ENCODE measurements around the gene COL24A1. TPM values are rescaled to one million over a fixed set of nuclear protein-coding genes. Genes with fewer than 3 reads are reported as not detected.

Gene COL24A1
- total and polyA plus RNA-seq, 2 of the 8 experiments (the other 6 are each of a cell fraction or from before 2014, with no cell fraction given): 0.23 to 1.1 TPM

DNA sequence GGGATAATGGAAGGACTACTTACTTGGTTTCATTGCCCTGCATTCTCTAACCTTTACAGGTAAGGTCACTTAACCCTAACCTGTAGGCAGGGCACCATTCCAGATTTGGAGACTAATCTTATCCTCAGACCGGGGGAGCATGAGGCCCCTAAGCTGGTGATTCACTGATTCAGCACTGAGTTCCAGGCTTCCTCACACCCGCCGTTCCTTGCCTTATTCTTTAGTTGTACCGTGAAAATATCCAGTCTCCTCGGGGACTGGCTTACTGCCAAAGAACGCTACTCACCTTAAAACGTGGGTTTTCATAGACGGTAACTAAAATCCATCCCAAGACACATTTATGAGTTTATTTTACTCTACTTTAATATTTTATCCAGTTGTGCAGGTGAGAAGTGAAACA, 44.3 kb upstream of the COL24A1 start:
- Histone ChIP-seq H3K18ac (ENCODE audit: extremely low read depth, low read length) (no peak overlapping the region), H2BK20ac (ENCODE audit: low read length) (no peak overlapping the region), H3K4ac (replicated peaks; ENCODE audit: insufficient read length, low read depth, low read length) (no peak overlapping the region), H2BK15ac (ENCODE audit: low read length) (no peak overlapping the region), H3K4me1 (replicated peaks in 1 of 4; ENCODE audit: control insufficient read depth in 3 of 4, insufficient read depth in 4 of 4, low read length in 3 of 4) (no peaks in the 10 kb centered on the region), H3K14ac (ENCODE audit: insufficient read length) (no peak overlapping the region), H3K4me3 (ENCODE audit: extremely low read depth in 1 of 4, insufficient read depth in 2 of 4, low read depth in 3 of 4, low read length in 4 of 4) (no peak overlapping the region), H4K8ac (ENCODE audit: extremely low read depth, insufficient read depth, low read length) (no peak overlapping the region), H2AK5ac (ENCODE audit: low read depth, low read length) (no peak overlapping the region), H2BK5ac (ENCODE audit: low read depth, low read length) (no peak overlapping the region), H3K79me2 (ENCODE audit: control insufficient read depth in 1 of 2, insufficient read depth in 2 of 2, low read length in 2 of 2) (no peaks in the 10 kb centered on the region), H2BK120ac (replicated peaks; ENCODE audit: low read depth, low read length) (no peak overlapping the region), H4K91ac (replicated peaks; ENCODE audit: insufficient read length, low read length) (no peak overlapping the region), H3K36me3 (ENCODE audit: control insufficient read depth in 2 of 4, insufficient read depth in 4 of 4, low read length in 3 of 4) (no peaks in the 10 kb centered on the region), H4K5ac (ENCODE audit: insufficient read length, low read depth, low read length) (no peak overlapping the region), H3K56ac (replicated peaks; ENCODE audit: insufficient read length, low read depth, low read length) (no peak overlapping the region), H3K27ac (ENCODE audit: low read depth, low read length) (no peak overlapping the region), H3K27me3 (replicated peaks in 1 of 4; ENCODE audit: control insufficient read depth in 3 of 4, extremely low read depth in 1 of 4, insufficient read depth in 3 of 4, low read length in 3 of 4) (no peaks in the 10 kb centered on the region), H3K23me2 (ENCODE audit: low read depth, low read length) (no peaks in the 10 kb centered on the region), H2AFZ (ENCODE audit: low read length) (no peak overlapping the region), H4K20me1 (replicated peaks in 1 of 2; ENCODE audit: control insufficient read depth in 1 of 2, insufficient read depth in 2 of 2, low read length in 2 of 2) (peaks cover 0 to 2% of the 10 kb centered on the region in 2 experiments), H2BK12ac (ENCODE audit: low read depth, low read length) (no peak overlapping the region), H3K9ac (replicated peaks in 1 of 4; ENCODE audit: extremely low read depth in 1 of 4, low read depth in 3 of 4, low read length in 3 of 4) (no peak overlapping the region), H3K9me3 (ENCODE audit: insufficient read depth in 2 of 2, low read depth in 1 of 2, low read length in 1 of 2) (no peaks in the 10 kb centered on the region), H3K23ac (ENCODE audit: insufficient read length) (no peak overlapping the region), H3K4me2 (ENCODE audit: insufficient read depth in 1 of 2, low read depth in 2 of 2, low read length in 2 of 2) (no peak overlapping the region), H3K79me1 (ENCODE audit: low read depth, low read length) (no peaks in the 10 kb centered on the region)
- ChIA-PET POLR2A (ENCODE audit: partially characterized antibody) (no interaction called here), CTCF (ENCODE audit: partially characterized antibody) (no interaction called here)
- TF ChIP-seq TEAD4 (IDR thresholded peaks at IDR 0.05; ENCODE audit: low read depth, low read length) (no peak), CREB1 (IDR thresholded peaks at IDR 0.05) (no peak), ZNF274 (IDR thresholded peaks at IDR 0.05; ENCODE audit: borderline replicate concordance, extremely low read depth, low read length) (no peak), POLR2AphosphoS5 (IDR thresholded peaks at IDR 0.05; ENCODE audit: low read depth, low read length) (no peak), SIX5 (IDR thresholded peaks at IDR 0.05; ENCODE audit: low read depth, low read length) (no peak), SIN3A (conservative IDR thresholded peaks at IDR 0.05 in 1 of 2, IDR thresholded peaks at IDR 0.05 in 1 of 2; ENCODE audit: low read depth in 1 of 2, low read length in 2 of 2) (no peak), KDM4A (IDR thresholded peaks at IDR 0.05; ENCODE audit: low read depth, low read length, severe bottlenecking) (no peak), RXRA (IDR thresholded peaks at IDR 0.05; ENCODE audit: insufficient read depth, low read depth, low read length) (no peak), CTBP2 (IDR thresholded peaks at IDR 0.05; ENCODE audit: borderline replicate concordance, insufficient read depth, insufficient read length, low read length) (no peak)
- DNase-seq (ENCODE audit: low read depth in 1 of 2, low spot score in 2 of 2): no peak
- 85% methylated on average over 8 of the region's 8 CpGs; no CpG with 5 or more reads in 1 of the 2 experiments for WGBS, 2 experiments (ENCODE audit: extremely low coverage in 1 of 2, insufficient coverage in 1 of 2, insufficient read length in 1 of 2, insufficient replicate concordance in 2 of 2, low coverage in 1 of 2, low lambda C conversion rate in 2 of 2, missing lambda C conversion rate in 1 of 2)
- no peak for FAIRE-seq

Measured in H1 (cell line).